C4-2B (cell line): ENCODE data around the gene LRP3.
A peak's percentile ranks its signal among the peaks of the same experiment; 100 is the strongest.

ENCODE experiments used
- H3K27ac ChIP-seq: fragments of 450-650 bp; 2 replicates; pipeline ENCODE4 v1.5.1; 2017
- ZFX ChIP-seq: fragments of 450-650 bp; IDR thresholded peaks from 2 replicates; pipeline ENCODE4 v1.6.1; 2017
- TF ChIP-seq, protein P1 (sequence below): fragments of 450-650 bp; conservative IDR thresholded peaks from 2 replicates; pipeline ENCODE4 v1.5.1; 2017; ENCODE audit warnings: mild to moderate bottlenecking

LRP3 gene

GRCh38 chr19:33168528-33168927 is 25.6 kb upstream of the LRP3 start:
- TF ChIP-seq ZFX, result no peak
- TF ChIP-seq, protein P1, sequence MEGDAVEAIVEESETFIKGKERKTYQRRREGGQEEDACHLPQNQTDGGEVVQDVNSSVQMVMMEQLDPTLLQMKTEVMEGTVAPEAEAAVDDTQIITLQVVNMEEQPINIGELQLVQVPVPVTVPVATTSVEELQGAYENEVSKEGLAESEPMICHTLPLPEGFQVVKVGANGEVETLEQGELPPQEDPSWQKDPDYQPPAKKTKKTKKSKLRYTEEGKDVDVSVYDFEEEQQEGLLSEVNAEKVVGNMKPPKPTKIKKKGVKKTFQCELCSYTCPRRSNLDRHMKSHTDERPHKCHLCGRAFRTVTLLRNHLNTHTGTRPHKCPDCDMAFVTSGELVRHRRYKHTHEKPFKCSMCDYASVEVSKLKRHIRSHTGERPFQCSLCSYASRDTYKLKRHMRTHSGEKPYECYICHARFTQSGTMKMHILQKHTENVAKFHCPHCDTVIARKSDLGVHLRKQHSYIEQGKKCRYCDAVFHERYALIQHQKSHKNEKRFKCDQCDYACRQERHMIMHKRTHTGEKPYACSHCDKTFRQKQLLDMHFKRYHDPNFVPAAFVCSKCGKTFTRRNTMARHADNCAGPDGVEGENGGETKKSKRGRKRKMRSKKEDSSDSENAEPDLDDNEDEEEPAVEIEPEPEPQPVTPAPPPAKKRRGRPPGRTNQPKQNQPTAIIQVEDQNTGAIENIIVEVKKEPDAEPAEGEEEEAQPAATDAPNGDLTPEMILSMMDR, result no peak
- no peak overlapping the region for H3K27ac ChIP-seq

GRCh38 chr19:33171222-33171795 is 22.8 kb upstream of the LRP3 start:
- TF ChIP-seq, protein P1, result no peak
- TF ChIP-seq ZFX, result no peak

DNA sequence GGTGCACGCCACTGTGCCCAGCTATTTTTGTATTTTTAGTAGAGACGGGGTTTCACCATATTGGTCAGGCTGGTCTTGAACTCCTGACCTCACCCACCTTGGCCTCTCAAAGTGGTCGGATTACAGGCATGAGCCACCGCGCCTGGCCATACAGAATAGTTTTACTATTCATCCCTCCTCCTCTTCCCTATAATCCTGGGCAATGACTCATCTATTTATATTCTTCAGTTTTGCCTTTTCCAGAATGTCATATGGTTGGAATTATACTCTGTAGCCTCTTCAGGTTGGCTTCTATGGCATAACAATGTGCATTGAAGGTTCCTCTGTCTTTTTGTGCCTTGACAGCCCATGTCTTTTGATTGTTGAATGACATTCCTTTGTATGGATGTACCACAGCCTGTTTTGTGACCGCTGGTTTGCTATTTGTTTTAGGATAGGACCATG is 22.2 kb upstream of the LRP3 start:
- H3K27ac ChIP-seq, result peak overlapping the region; percentile 50; the same call in 1 of the 2 replicates
- TF ChIP-seq, protein P1, result no peak
- no peak for TF ChIP-seq ZFX

More at GRCh38 chr19:33171222-33171795, 22.8 kb upstream of the LRP3 start:
- H3K27ac ChIP-seq, result peak overlapping the region; percentile 50; the same call in 1 of the 2 replicates

DNA sequence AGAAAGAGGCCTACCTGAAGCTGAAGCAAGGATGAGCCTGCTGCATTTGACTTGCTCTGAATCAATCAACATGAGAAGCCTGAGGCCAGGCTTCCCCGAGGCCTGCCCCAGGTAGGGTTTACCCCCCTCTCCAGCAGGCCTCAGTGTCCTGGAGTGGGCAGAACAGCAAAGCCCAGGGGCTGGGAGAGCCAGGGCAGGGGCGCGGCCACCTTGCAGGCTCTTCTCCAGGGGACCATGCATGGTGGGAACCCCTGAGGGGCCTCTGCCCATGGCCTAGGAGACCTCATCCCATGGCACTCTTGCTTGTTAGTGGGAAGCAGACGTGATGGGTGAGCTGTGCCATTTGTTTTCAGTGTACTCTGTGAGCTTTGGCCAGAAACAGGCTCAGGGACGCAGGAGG is 19.9 kb upstream of the LRP3 start:
- TF ChIP-seq, protein P1, result no peak
- no peak for TF ChIP-seq ZFX
- H3K27ac ChIP-seq, result no peak overlapping the region

DNA sequence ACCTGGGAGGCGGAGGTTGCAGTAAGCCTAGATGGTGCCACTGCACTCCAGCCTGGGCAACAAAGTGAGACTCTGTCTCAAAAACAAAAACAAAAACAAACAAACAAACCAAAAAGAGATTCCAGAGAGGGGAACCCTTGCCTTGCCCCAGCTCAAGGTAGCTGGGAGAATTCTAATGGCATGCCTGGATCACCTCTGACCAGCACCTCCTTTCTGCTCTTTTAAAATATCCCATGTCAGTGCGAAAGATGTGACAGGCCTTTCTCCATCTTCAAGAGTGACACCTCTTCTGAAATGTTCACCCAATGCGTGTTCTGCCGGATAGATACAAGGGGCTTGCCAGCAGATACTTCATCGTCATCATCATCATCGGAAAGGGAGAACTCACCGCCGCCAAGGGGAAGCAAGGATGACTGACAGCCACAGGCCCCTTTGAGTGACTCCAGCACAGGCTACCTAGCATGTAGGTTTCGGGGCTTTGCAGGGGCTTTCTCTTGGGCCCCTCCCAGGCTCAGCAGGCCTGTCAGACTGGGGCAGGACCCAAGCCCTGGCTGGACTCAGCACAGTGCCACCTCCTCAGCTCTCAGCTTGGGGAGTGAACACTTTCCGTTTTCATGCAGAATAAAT is 18.9 kb upstream of the LRP3 start:
- H3K27ac ChIP-seq, result no peak overlapping the region; the same call in 1 of the 2 replicates
- TF ChIP-seq, protein P1, result no peak
- no peak for TF ChIP-seq ZFX

DNA sequence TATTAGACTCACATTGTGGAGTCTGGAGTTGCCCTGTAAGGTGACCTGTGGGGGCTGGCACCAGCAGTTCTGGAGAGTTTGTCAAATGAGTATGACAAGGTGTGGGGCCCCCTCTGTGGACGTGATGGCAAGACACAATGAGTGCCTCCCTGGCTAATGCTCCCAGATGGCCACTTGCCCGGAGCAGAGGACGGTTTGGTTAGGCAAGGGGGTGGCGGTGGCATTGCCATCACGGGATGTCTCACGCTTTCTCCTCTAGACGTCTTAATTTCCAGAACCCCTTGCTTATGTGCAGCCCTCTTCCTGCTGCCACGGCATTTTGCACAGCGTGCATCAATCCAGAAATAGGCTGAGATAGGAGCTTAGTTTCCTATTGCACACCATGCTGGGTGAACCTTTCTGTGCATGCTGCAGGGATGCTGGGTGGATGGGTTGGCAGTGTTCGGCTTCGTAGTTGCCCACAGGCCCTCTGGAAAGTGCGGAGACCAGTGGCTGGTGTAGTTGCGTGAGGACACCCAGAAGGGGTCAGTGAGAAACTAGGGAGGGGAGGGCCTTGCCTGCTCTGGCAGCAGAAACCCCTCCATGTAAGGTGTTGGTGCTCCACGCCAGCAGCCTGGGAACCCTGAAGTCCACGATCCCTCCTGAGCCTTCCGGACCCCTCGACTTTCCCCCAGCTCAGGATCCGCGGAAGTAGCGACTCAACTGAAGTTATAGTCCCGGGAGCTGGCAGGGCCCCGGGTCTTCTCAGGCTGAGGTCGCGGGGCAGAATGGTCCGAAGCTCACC is 18.1 kb upstream of the LRP3 start:
- TF ChIP-seq, protein P1, result no peak
- TF ChIP-seq ZFX, result no peak; the same call in 1 of the 2 replicates
- H3K27ac ChIP-seq, result peak overlapping the region; percentile 91
